Neutrophil (primary cell): ENCODE measurements around the gene EID2.
A peak's percentile ranks its signal among the peaks of the same experiment; 100 is the strongest.

ENCODE experiments used
- H3K27ac ChIP-seq: fragments of 200-600 bp; sonication (generic); 2 replicates; pipeline ENCODE4 v1.5.1; 2016; ENCODE audit warnings: mild to moderate bottlenecking, moderate library complexity
- H3K27me3 ChIP-seq: fragments of 200-600 bp; sonication (generic); 2 replicates; pipeline ENCODE4 v1.6.0; 2016; ENCODE audit warnings: mild to moderate bottlenecking
- H3K36me3 ChIP-seq: fragments of 200-600 bp; sonication (generic); 2 replicates; pipeline ENCODE4 v1.5.1; 2017
- H3K4me1 ChIP-seq, 2 experiments: fragments of 200-600 bp in 1 of 2; sonication (generic) in 1 of 2; 1 replicate in 1 of 2; 2 replicates in 1 of 2; pipeline versions ENCODE4 v1.5.1 to v1.6.1; 2013 to 2016; ENCODE audit warnings: low read depth in 1 of 2, low read length in 1 of 2, mild to moderate bottlenecking in 1 of 2, moderate library complexity in 1 of 2; ENCODE audit not compliant: control insufficient read depth in 1 of 2, insufficient read depth in 1 of 2
- H3K4me3 ChIP-seq, 2 experiments: fragments of 200-600 bp in 1 of 2; sonication (generic) in 1 of 2; 1 replicate in 1 of 2; 2 replicates in 1 of 2; pipeline ENCODE4 v1.5.1; 2013 to 2016; ENCODE audit warnings: low read depth in 1 of 2, low read length in 1 of 2, mild to moderate bottlenecking in 1 of 2, moderate library complexity in 1 of 2
- H3K9me3 ChIP-seq: fragments of 200-600 bp; sonication (generic); 2 replicates; pipeline ENCODE4 v1.5.1; 2016
- CTCF ChIP-seq: fragments of 200-600 bp; sonication (generic); IDR thresholded peaks from 2 replicates; pipeline ENCODE4 v1.5.1; 2016; ENCODE audit warnings: antibody characterized with exemption

EID2 gene

GRCh38 chr19:39544911-39545310 is 5.0 kb upstream of the EID2 start:
- Histone ChIP-seq H3K27me3 (peaks cover 55% of the 10 kb centered on the region), H3K27ac (no peak overlapping the region), H3K4me1 (peaks cover 0 to 3% of the 10 kb centered on the region in 2 experiments), H3K4me3 (no peak overlapping the region), H3K36me3 (no peaks in the 10 kb centered on the region), H3K9me3 (no peaks in the 10 kb centered on the region)
- no peak for TF ChIP-seq CTCF

- Histone ChIP-seq H3K4me1 (peaks cover 2 to 4% of the 10 kb centered on the region in 2 experiments), H3K27ac (no peak overlapping the region)
- TF ChIP-seq CTCF = no peak
These were observed 4.4 kb upstream of the EID2 start for GRCh38 chr19:39544226-39544903.

GRCh38 chr19:39543477-39543857 is 3.5 kb upstream of the EID2 start:
- peaks cover 59% of the 10 kb centered on the region for H3K27me3 ChIP-seq
- TF ChIP-seq CTCF = no peak
- H3K27ac ChIP-seq = no peak overlapping the region
- H3K36me3 ChIP-seq = no peaks in the 10 kb centered on the region
- no peaks in the 10 kb centered on the region for H3K9me3 ChIP-seq
- no peak overlapping the region for H3K4me3 ChIP-seq
- H3K4me1 ChIP-seq = peaks cover 8 to 12% of the 10 kb centered on the region in 2 experiments

More at GRCh38 chr19:39544226-39544903, 4.4 kb upstream of the EID2 start:
- Histone ChIP-seq H3K4me3 (no peak overlapping the region), H3K9me3 (no peaks in the 10 kb centered on the region), H3K36me3 (no peaks in the 10 kb centered on the region), H3K27me3 (peaks cover 55% of the 10 kb centered on the region)

GRCh38 chr19:39542206-39542605 is 2.2 kb upstream of the EID2 start:
- Histone ChIP-seq H3K27ac (no peak overlapping the region), H3K36me3 (no peaks in the 10 kb centered on the region), H3K4me3 (no peak overlapping the region), H3K9me3 (no peaks in the 10 kb centered on the region), H3K4me1 (peaks cover 8 to 12% of the 10 kb centered on the region in 2 experiments), H3K27me3 (peaks cover 56% of the 10 kb centered on the region)
- TF ChIP-seq CTCF = no peak

GRCh38 chr19:39540333-39540673 is 342 bp upstream of the EID2 start:
- no peak for TF ChIP-seq CTCF
- Histone ChIP-seq H3K4me1 (peaks cover 8 to 12% of the 10 kb centered on the region in 2 experiments), H3K9me3 (no peaks in the 10 kb centered on the region), H3K27ac (peak overlapping the region; percentile 74), H3K36me3 (no peaks in the 10 kb centered on the region), H3K4me3 (peak overlapping the region; percentile 70 to 79), H3K27me3 (peaks cover 38% of the 10 kb centered on the region)
